ENCODE data around the gene ELF2. TPM values are rescaled to one million over a fixed set of nuclear protein-coding genes. Genes with fewer than 3 reads are reported as not detected.

The ELF2 gene
- polyA plus RNA-seq, 1 of the 3 experiments (the other 2 are of a cell fraction), result 14.0 TPM

DNA sequence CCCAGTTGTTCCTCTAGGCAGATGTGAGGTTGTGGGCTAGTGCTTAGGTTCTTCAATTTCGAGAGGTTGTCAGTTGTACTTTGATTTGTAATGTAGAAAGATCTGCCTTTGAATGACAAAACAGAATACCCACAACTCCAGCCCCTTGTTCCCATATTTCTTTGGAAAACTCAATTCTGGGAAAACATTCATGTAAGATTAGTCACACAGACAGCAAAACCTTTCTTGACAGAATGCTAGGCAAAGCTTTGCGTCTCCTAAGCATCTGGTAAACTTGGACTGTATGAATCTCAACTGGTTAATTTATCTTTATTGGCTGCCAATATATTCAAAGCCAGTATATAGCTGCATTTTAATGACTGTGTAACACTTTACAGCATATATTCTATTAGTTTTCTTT is 126.6 kb downstream of the ELF2 start:
- H3K79me2 ChIP-seq (ENCODE audit: insufficient read depth), result peaks cover 85% of the 10 kb centered on the region
- no peaks in the 10 kb centered on the region for H3K9me2 ChIP-seq
- H3K4me2 ChIP-seq, result no peak overlapping the region
- H3F3A ChIP-seq (replicated peaks; ENCODE audit: insufficient read depth), result peaks cover 18% of the 10 kb centered on the region
- ChIA-PET POLR2A (no interaction called here), CTCF (interaction anchor here (2.6 kb wide), 1 partner anchor 20 kb away, joined by 10 read pairs; no protein-coding TSS in a partner anchor)
- H3K27ac ChIP-seq (ENCODE audit: low read depth in 2 of 2, low read length in 1 of 2), result no peak overlapping the region
- no peaks in the 10 kb centered on the region for H3K27me3 ChIP-seq (ENCODE audit: insufficient read depth)
- 81% methylated on average over 2 of the region's 2 CpGs for WGBS (ENCODE audit: low lambda C conversion rate)
- 0 out of 4 replicates have a peak, but pooled peaks cover 0 to 4% of the 10 kb centered on the region in 2 experiments for H3K4me1 ChIP-seq (ENCODE audit: control insufficient read depth in 1 of 2, insufficient read depth in 2 of 2, low read depth in 1 of 2, low read length in 1 of 2)
- no peak overlapping the region for H2AFZ ChIP-seq (ENCODE audit: low read depth)
- no peak for DNase-seq
- no peaks in the 10 kb centered on the region for H3K9me3 ChIP-seq
- TF ChIP-seq SMC3 (IDR thresholded peaks at IDR 0.05; ENCODE audit: low read depth, low read length), result no peak
- no peak for TF ChIP-seq FOXJ3 (CRISPR knock-in tag; IDR thresholded peaks at IDR 0.05)
- TF ChIP-seq, protein P1, sequence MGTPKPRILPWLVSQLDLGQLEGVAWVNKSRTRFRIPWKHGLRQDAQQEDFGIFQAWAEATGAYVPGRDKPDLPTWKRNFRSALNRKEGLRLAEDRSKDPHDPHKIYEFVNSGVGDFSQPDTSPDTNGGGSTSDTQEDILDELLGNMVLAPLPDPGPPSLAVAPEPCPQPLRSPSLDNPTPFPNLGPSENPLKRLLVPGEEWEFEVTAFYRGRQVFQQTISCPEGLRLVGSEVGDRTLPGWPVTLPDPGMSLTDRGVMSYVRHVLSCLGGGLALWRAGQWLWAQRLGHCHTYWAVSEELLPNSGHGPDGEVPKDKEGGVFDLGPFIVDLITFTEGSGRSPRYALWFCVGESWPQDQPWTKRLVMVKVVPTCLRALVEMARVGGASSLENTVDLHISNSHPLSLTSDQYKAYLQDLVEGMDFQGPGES (IDR thresholded peaks at IDR 0.05; ENCODE audit: low read depth, low read length), result no peak
- no peak for TF ChIP-seq JUND (IDR thresholded peaks at IDR 0.05)
- TF ChIP-seq YY1 (IDR thresholded peaks at IDR 0.05; ENCODE audit: low read depth), result no peak
- TF ChIP-seq, protein P2, sequence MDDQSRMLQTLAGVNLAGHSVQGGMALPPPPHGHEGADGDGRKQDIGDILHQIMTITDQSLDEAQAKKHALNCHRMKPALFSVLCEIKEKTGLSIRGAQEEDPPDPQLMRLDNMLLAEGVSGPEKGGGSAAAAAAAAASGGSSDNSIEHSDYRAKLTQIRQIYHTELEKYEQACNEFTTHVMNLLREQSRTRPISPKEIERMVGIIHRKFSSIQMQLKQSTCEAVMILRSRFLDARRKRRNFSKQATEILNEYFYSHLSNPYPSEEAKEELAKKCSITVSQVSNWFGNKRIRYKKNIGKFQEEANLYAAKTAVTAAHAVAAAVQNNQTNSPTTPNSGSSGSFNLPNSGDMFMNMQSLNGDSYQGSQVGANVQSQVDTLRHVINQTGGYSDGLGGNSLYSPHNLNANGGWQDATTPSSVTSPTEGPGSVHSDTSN (IDR thresholded peaks at IDR 0.05), result no peak
- no peak for TF ChIP-seq RCOR1 (IDR thresholded peaks at IDR 0.05; ENCODE audit: low read length)
- no peak for TF ChIP-seq RFX5 (IDR thresholded peaks at IDR 0.05; ENCODE audit: low read length)
- TF ChIP-seq CHD2 (IDR thresholded peaks at IDR 0.05; ENCODE audit: low read length, partially characterized antibody), result no peak
- TF ChIP-seq, protein P3, sequence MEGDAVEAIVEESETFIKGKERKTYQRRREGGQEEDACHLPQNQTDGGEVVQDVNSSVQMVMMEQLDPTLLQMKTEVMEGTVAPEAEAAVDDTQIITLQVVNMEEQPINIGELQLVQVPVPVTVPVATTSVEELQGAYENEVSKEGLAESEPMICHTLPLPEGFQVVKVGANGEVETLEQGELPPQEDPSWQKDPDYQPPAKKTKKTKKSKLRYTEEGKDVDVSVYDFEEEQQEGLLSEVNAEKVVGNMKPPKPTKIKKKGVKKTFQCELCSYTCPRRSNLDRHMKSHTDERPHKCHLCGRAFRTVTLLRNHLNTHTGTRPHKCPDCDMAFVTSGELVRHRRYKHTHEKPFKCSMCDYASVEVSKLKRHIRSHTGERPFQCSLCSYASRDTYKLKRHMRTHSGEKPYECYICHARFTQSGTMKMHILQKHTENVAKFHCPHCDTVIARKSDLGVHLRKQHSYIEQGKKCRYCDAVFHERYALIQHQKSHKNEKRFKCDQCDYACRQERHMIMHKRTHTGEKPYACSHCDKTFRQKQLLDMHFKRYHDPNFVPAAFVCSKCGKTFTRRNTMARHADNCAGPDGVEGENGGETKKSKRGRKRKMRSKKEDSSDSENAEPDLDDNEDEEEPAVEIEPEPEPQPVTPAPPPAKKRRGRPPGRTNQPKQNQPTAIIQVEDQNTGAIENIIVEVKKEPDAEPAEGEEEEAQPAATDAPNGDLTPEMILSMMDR (IDR thresholded peaks at IDR 0.05), result no peak
- no peak for TF ChIP-seq GATA2 (CRISPR knock-in tag; IDR thresholded peaks at IDR 0.05)
- TF ChIP-seq TAF1 (IDR thresholded peaks at IDR 0.05; ENCODE audit: borderline replicate concordance, low read depth, low read length), result no peak
- no peak for TF ChIP-seq MXI1 (IDR thresholded peaks at IDR 0.05; ENCODE audit: low read depth, low read length)
- no peak for TF ChIP-seq FOSL2 (IDR thresholded peaks at IDR 0.05; ENCODE audit: borderline replicate concordance, low read depth)
- TF ChIP-seq EP300 (IDR thresholded peaks at IDR 0.05; ENCODE audit: borderline replicate concordance in 1 of 2, low read depth in 1 of 2, low read length in 1 of 2), result no peak
- no peak for TF ChIP-seq RAD21 (IDR thresholded peaks at IDR 0.05; ENCODE audit: low read length)
- TF ChIP-seq TCF12 (IDR thresholded peaks at IDR 0.05), result no peak
- no peak for TF ChIP-seq SIN3A (IDR thresholded peaks at IDR 0.05; ENCODE audit: borderline replicate concordance, low read depth, low read length)
- H4K20me1 ChIP-seq (ENCODE audit: insufficient read depth), result peaks cover 32% of the 10 kb centered on the region
- no peak overlapping the region for H3K9ac ChIP-seq
- no peak overlapping the region for H3K4me3 ChIP-seq (ENCODE audit: low read depth in 2 of 2, low read length in 1 of 2)
- H3K36me3 ChIP-seq (replicated peaks in 1 of 2; ENCODE audit: control insufficient read depth in 1 of 2, insufficient read depth in 2 of 2, low read length in 1 of 2), result peaks cover 46 to 67% of the 10 kb centered on the region in 2 experiments
